Hindlimb muscle (tissue), 1 donor: ENCODE results near the gene TPO. TPM values are rescaled to one million over a fixed set of nuclear protein-coding genes. Genes with fewer than 3 reads are reported as not detected.

Source experiments
- DNase-seq: peaks from one replicate; pipeline ENCODE4 v3.0.0-alpha.2; 2013
- polyA plus RNA-seq: library from polyadenylated mRNA; unstranded; fragments of 120-200 nt; gene quantifications from one replicate; pipeline ENCODE4 v1.2.1, GENCODE V29; 2013; ENCODE audit not compliant: insufficient read length

TPO gene
- polyA plus RNA-seq, 1 donor, result 0.25 TPM

GRCh38 chr2:1586923-1587840, 173.9 kb downstream of the TPO start:
- no peak for DNase-seq

- DNase-seq, result no peak
These were observed 175.1 kb downstream of the TPO start for GRCh38 chr2:1588051-1588977.

GRCh38 chr2:1588978-1589621, 175.8 kb downstream of the TPO start:
- no peak for DNase-seq

- no peak for DNase-seq
These were observed 177.6 kb downstream of the TPO start for GRCh38 chr2:1590596-1591460.

- DNase-seq, result no peak
These were observed 178.2 kb downstream of the TPO start for GRCh38 chr2:1591461-1591770.
